ENCODE measurements around the gene GALNT14.

GALNT14 gene

DNA sequence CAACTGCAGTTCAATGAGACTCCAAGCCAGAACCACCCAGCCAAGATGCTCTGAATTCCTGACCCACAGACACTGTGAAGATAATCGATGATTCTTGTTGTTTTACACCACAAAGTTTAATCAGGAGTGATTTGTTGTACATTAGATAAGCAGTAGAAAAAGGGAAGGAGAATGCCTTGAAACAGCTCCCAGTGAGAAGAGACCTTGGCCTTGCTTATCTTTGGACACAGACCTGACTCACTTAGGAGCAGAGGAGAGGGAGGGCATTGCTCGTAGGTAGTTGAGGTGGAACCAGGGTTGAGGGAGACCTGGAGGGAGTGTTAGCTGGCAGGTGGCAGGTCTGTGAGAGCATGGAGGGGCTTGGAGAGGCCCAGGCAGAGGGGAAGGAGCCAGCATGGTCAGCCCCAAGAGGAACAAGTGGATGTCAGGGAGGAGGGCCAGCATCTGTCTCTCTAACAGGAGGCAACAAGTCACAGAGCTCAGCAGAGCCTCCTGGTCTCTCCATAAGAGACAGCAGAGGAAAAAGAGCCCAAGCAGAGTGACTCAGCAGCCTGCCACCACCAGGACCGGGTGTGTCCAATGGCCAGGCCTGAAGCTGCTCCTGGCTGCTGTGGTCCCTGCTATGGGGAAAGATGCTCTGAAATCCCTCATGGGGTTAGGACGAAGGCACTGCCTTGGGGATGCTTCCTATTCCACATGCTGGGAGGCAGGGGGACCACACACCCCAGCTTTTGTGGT lies 169.4 kb downstream of the GALNT14 start:
- no peak for DNase-seq

DNA sequence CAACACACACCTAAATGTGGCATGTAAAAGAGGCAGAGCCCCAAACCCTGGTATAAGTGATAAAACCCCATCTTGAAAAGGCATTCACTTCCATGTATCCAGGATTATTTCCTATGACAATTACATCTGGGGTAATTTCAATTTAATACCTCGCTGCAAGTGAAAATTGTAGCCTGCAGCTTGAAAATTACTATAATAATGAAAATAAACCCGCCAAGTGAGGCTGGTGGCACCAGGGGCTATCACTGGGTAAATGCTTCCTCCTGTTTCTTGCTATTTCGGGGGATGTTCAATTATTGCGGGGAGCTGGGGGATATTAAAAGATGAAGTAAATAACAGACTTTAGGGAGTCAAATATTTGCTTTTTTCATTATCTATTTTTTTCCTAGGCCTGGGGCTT lies 171.5 kb downstream of the GALNT14 start:
- no peak for DNase-seq

DNA sequence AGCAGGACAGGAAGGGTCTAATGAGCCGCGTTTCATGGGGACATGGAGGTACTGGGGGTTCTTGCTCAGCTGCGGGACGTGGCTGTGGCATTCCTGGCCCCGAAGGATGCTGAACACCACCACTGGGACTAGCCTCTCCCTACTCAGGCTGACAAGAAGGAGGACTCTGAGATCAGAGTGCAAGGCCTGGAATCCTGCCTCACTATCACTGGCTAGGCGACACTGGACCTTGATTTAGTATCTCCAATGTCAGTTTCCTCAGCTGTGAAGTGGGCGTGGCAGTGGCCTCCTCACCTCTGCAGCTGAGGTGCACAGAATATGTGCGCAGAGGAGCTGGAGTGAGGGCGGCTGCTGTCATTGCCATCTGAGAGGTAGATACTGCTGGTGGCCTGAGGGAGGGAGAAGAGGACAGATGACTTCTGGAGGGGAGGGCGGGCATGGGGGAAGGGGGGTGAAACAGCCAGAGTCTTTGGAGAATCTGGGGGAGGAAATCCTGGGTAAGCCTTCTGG lies 173.2 kb downstream of the GALNT14 start:
- DNase-seq, result no peak

DNA sequence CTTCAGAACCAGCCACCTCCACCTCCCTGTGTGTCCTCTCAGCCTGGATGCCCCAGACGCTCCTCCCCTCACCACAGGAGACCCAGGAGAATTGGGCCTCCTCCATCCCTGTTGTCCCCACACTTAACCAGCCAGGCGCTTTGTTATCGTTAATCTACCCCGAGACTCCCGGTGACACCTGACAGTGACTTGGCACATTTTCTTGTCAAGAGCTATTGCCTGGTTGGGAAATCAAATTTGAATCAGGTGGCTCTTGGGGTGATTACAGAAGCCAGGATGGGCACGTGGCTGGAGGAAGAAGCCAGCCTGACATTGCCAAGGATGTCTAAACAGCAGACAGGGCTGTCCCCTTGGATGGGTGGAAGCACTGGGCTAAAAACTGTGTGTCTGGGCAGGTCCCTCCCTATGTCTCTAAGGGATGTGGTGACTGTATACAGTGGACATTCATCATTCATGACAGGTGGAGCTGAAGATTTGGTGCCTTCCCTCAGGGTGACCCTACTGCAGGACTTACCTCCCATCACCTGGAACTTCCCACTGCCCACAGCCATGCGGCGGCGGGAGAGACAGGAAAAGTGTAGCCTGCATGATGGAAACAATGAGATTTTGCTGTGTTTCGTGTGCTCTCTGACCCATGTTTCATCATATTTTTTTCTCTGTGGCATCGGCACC lies 173.8 kb downstream of the GALNT14 start:
- DNase-seq, result no peak

DNA sequence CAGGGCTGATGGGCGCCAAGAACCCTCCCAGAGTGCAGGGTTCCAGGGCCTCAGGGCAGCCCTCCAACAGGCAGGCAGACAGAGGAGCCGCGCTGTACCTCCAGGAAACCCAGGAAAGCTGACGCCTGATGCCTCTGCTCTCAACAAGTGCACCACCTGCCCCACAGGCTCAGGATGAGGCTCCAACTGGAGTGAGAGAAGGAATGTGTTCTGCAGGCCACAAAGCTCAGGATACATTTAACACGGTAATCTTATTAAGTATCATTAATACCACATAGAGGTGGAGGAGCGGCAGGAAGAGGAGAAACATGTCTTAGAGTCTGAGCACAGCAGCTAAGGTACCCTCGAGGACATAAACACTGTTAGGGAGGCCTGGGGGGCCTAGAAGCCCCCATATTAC lies 175.1 kb downstream of the GALNT14 start:
- DNase-seq, result no peak

DNA sequence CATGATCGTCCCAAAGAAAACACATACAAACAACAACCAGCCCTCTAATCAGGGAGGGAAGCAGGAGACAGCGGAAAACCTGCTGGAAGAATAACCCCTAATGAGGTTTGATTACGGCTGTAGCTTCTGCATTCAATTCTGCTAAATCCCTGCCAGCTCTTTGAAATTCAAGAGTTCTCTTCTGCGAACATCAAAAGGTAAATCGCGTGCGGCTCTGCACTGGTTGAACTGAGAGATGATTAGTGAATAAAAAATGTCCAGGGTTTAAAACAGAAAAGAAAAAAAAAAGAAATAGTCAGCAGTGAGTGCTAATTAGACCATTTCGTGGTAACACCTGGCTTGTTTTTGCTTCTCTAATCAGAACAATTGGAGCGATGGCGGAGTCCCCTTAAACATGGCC lies 178.0 kb downstream of the GALNT14 start:
- no peak for DNase-seq

DNA sequence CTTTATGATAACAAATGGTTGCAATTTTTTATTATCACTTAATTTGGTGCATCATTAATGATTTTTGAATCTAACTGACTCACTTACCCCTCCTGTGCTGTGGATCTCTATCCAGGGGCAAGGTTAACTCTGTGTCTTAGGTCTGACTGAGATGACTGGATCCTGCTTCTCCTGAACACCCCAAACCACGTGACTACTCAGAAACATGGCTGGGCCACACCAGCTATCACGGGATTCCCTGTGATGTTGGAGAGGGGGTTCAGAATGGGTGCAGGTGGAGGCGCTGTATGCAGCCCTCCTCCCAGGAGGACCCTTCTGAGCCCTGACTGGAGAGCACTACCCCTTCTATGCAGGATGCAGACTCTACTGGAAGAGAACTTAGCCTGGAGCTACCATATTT lies 178.6 kb downstream of the GALNT14 start:
- DNase-seq, result no peak

DNA sequence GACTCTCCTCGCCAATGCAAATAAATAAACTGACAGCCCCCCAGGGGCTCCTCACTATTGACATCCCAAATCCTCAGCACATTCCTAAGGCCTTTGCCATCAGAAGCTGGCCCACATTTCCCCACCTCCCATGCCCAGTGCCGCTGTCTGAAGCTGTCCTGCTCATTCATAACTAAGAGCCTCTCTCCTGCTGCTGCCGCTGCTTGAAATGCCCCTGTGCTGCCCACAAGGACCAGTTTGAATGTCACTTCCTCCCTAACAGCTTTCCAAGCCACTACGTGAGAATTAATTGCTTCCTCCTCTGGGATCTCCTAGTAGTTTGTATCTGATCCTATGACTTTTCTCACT lies 179.3 kb downstream of the GALNT14 start:
- no peak for DNase-seq

DNA sequence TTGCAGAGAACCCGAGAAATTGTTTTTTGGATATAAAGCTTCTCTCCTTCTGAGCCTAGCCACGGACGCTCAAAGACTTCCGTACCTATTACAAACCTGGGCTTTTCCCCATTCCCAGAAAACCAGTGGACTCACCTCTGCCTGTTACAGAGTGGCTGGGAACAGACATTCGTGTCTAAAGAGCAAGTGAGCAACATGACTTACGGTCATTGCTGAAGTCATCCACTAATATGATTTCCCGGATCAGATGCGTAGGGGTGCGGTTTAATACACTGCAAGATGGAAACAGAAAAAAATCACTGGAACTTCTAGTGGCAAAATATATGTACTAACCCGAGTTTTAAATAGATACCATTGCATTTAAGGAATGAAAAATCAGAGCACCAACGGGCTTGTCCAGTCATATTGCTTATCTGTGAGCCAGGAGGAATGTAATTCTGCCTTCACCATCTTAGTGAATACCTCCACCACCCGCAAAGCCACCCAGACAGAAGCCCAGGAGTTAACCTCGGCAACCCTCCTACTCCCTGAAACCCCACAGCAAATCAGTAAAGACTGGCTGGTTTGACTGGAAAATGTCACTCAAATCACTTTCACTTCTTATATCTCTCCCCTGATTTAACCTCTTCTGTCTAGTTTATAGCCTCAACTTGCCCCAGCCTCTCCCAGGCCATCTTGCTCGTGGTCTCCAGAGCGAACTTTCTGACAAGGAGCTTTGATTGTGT lies 179.9 kb downstream of the GALNT14 start:
- no peak for DNase-seq

DNA sequence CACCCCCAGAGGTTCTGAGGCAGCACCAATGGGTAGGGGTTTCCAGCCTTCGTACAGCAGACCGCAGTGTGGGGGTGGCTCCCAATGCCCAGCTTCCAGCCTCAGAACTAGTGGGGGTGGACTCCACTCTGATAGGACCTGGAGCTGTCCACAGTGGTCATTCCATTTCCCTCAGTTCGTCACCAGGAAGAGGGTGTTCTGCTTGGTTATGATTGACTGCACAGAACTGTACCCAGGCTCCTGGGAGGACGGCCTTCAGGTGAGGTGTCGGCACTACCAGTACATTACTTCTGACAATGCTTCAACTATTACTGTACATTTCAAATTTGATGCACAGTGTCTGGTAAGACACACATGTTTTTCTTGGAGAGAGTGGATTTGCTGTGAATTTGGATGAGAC lies 180.6 kb downstream of the GALNT14 start:
- DNase-seq, result no peak

DNA sequence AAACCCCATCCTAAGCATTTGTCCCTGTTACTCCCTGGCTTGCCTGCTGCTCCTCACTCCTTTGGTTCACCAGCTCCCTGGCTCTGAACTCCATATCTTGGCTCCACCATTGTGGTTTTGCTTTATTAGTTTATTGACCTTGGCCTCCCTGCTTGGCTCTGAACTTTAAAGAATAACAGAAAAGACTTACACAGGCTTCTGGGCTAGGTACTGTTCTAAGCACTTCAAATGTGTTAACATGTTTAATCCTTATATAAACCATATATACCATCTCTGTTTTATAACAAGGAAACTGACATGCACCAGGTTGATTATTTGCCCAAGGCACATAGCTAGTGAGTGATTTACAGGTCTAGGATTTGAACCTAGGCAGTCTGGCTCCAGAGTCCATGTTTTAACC lies 181.2 kb downstream of the GALNT14 start:
- no peak for DNase-seq

DNA sequence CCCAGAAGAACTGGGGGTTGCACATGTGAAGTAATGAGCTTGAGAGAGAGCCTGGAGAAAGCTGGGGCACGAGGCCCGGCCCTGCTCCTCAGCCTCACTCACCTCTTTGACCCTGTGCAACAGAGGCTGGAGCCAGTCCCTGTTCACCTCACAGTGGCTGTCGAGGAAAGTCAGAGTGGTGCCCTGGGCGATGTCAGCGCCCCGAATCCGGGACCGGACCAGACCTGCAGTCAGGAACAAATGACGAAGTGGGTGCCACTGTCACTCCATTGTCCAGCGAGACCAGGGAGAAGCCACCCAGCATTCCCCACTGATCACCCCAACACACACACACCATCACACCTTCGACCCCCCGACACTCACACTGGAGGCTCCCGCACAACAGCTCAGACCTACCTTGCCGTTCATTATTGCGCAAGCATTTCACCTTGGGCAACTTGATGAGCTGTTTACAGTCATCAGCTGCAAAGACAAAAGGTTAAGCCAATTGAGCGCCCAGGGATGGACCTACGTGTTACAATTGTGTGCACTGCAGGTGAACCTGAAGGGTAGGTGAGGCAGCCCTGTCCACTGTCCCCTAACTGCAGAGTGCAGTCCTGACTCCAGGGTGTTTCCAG lies 182.6 kb downstream of the GALNT14 start:
- no peak for DNase-seq

DNA sequence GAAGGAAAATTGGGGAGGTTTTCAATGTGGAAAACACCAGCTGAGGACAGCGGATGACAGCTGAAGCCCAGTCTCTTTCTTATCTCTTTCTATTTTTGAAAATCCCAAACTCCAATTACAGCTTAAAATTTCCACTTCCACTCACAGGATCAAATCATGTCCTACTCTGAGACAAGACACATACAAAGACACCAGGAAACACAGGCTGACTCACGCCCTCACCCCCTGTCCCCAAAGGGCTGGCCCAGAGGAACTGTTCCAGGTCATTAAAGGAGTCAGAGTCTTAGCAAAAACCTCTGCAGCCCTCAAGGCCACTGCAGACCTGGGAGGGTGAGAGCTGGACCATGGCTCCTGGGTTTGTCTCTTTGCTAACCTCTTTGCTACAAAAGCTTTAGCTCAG lies 187.9 kb downstream of the GALNT14 start:
- DNase-seq, result no peak

DNA sequence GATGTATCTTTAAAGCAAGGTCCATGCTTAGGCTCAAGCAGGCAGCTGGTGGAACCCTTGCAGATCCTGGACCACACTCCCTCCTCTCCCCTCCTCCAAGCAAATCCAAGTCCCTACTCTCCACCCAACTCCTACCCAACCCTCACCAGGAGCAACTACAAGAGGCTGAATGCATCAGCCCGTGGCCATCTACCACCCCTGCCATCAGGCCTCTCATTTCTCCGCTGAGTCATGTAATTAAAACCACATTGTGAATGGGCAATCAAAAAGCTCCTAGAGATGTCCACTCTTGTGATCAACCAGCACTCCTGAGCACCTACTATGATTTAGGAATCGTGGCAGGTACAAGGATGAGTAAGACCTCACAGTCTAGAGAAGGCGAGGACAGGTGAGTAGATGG lies 188.8 kb downstream of the GALNT14 start:
- DNase-seq, result no peak

DNA sequence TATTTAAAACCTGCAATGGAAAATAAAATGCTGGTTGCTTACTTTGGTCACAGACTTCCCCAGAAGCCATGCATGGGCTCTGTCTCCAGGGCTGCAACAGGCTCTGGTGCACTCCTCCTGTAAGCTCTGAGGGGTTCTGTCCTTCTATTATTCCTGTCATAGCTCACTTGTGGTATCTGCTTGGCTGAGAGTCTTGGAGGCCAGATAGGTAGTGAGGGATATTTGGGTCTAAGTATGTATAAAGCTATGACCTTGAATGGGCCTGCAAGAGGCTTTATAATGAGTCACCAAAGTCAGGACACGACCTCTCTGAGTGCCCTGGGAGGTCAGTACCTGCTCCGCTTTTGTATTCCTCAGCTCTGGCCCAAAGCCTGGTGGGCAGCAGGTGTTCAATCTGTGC lies 189.4 kb downstream of the GALNT14 start:
- no peak for DNase-seq

DNA sequence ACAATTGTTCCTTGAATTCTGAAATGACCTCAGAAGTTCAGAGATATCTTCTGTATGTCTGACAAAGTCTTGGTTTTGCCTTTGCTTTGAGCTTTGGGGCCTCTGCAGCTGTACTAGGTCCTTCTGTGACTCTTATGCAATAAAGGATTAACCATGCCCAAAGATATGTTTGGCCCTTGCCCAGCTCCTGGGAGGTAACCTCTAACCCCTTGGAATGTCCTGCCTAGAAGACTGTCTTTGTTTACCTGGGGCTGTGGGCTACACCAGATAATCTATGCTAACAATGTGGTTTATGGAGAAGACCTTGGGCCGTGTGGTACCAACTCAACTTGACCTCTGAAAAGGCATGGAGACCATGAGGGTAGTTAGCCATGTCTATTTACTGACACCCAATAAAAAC lies 190.1 kb downstream of the GALNT14 start:
- DNase-seq, result no peak

DNA sequence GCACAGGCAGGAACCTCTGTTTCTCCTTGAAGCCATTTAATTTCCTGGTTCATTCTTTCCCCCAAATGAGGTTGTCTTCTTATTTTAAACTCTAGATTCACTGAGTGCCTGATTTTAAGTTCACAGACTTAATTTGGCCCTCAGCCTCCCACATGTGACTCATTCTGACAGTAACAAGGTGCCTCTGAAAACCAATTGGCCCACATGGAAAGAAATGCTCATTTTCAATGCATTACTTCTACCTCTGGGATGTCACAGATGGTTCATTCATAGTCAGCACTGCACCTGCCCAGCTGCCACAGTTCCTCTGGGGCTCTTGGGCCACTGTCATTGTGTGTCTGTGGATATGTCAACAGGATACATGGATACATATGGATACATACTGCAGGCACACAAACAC lies 190.6 kb downstream of the GALNT14 start:
- no peak for DNase-seq

DNA sequence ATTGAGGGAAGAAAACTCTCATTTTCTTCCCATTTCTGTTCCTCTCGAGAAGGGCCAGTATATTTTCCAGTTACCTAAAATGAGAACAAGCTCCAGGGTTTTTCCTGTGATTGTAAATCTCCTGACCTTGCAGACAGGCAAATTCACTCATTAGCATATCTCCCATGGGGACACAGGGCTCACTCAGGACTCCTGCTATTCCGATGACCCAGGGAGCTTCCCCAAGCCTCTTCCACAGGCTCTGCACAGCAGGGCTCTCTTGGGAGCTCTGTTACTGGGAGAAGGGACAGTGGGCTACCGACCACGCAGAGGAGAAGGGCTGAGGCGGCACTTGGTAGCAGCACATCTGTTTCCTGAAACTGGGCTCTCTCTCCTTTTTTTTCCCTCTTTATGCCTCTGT lies 195.8 kb downstream of the GALNT14 start:
- no peak for DNase-seq

DNA sequence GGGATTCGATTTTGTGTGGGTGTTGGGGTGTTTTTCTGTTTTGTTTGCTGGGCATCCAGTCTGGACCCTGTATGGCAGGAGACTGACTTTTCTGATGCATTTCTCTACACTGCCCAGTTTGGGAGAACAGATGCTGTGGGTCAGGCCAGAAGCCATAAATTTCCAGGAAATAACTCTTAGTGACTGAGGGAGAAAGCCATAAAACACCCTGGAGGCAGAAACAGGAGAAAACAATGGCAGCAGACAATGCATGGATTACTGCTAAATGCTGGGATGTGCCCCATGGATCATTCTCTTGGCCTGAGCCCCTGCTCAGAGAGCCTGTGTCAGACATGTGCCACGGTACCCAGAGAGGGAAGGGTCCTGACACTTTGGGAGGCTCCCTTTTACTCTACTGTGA lies 197.4 kb downstream of the GALNT14 start:
- no peak for DNase-seq

DNA sequence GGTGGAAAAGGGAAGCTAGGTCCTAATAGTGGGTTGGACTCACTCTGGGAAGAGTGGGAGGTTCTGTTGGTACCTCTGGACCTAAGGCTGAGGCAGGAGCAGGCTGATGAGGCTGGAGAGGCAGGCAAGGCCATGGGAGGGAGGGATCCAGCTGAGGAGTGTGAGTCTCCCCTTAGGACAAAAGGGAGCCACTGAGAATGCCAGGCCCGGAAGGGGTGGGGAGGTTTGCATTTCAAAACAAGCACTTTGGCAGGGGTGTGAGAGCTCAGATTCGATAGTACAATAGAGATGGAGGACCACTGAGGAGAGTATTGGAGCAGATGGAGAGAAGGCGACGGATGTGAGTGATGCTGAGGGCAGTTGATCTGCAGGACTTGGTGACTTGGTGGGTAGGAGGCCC lies 198.9 kb downstream of the GALNT14 start:
- no peak for DNase-seq

DNA sequence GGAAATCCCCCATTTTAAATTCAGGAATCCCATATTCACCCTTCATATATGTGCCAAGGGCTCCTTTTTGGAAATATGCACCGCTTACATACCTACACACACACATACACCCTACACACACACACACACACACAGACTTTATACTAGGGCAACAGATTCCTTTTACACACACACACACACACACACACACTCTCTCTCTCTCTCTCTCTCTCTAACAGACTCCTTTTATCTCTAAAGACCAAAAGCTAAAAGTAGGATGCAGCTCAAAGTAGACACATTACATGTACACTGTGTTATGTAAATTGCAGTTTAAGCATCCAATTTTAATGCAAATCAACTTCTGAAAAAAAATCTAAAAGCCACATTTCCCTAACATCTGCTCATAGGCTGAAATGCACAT lies 200.0 kb downstream of the GALNT14 start:
- DNase-seq, result no peak

DNA sequence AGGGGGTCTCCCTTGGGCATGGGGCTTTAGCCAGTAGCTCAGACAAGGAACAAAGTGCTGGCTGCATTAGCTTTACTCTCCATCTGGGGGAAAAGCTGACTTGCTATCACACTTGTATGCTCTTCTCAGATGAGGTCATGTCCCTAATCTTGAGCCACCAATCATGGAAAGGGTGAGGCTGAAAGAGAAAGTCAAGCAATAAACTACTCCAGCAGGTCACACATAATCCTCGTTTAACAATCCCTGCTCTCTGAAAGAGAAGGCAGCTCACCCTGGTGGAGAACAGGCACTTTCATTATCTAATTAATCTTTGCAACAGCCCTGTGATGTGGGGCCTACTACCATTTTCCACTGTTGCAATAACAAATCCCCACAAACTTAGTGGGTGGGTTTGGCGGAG lies 201.3 kb downstream of the GALNT14 start:
- no peak for DNase-seq

DNA sequence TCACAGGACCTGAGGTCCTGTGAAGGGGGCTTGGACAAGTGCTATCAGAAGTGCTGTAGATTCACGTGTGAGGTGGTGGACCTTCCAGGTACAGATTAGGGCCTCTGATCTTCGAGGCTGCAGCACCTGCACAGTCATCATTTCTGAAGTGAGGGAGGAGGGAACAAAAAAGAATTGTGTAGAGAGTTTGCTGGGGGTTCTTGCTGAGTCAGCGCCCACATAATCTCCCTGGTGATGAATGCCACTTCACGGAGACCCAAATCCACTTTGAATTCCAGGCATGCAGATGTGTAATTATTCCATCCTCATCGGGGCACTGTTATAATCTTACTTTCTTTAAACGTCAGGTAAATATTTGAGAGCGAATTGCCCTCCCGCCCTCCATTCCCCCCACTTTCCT lies 202.4 kb downstream of the GALNT14 start:
- no peak for DNase-seq

DNA sequence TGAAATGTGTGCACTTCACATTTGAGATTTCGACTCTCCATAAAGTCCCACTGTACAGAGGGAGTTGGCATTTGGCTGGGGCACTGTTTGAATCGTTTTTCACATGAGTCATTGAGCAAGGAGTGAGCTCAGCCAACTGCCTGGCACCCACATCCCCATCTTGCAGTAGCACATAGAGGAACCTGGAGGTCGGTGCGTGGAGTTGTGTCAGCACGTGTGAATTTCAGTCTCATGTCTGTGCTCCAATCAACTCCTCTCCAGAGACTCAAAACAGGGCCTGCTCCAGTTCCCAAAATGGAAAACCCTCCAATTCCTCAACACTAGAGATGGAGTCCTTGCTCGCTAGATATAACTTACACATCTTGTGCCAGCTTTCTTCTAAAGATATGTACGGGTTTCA lies 204.2 kb downstream of the GALNT14 start:
- DNase-seq, result no peak
